ENCODE data around the gene USP3.

DNA sequence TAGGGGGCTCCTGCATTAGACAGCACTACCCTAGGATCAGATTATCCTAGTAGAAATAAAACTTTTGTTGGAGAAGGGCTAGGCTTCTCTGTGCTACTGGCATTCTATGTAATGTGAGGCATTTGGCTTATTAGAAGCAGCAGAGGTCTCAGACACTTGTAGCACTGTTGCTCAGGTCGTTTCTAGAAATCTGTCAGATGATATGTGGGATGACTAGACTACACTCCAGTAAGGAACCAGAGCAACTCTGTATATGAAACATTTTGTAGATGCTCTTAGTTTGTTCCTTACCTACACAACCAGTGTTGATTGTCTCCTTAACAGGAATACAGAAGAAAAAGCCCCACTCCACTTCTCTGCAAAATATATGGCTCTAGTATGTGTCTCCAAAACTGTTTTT is 70.9 kb downstream of the USP3 start:
- TF ChIP-seq GATA2 (CRISPR knock-in tag; IDR thresholded peaks at IDR 0.05) = no peak
- TF ChIP-seq GABPA (IDR thresholded peaks at IDR 0.05; ENCODE audit: low read depth) = no peak
- TF ChIP-seq REST (IDR thresholded peaks at IDR 0.05; ENCODE audit: low read depth, low read length) = no peak
- TF ChIP-seq CTCF (IDR thresholded peaks at IDR 0.05) = no peak
- TF ChIP-seq MAX (IDR thresholded peaks at IDR 0.05; ENCODE audit: low read depth) = no peak
- TF ChIP-seq RFX5 (IDR thresholded peaks at IDR 0.05; ENCODE audit: low read length) = no peak
- no peak for TF ChIP-seq POLR2AphosphoS5 (IDR thresholded peaks at IDR 0.05; ENCODE audit: low read depth, low read length)
- no peak for TF ChIP-seq TAF1 (IDR thresholded peaks at IDR 0.05; ENCODE audit: borderline replicate concordance, low read depth, low read length)
- no peak for TF ChIP-seq MEF2A (IDR thresholded peaks at IDR 0.05; ENCODE audit: borderline replicate concordance, low read depth)
- TF ChIP-seq RAD21 (IDR thresholded peaks at IDR 0.05; ENCODE audit: low read length) = no peak
- no peak for TF ChIP-seq RCOR1 (IDR thresholded peaks at IDR 0.05; ENCODE audit: low read length)

Data from SK-N-SH (cell line).